ENCODE results near the gene ELP4. TPM values are rescaled to one million over a fixed set of nuclear protein-coding genes. Genes with fewer than 3 reads are reported as not detected.

ELP4 gene
- total RNA-seq, 2 donors from 2014 or later = 16.9 TPM

GRCh38 chr11:31625868-31626267, 116.3 kb downstream of the ELP4 start:
- H3K27ac ChIP-seq = no peak overlapping the region
- no peak for DNase-seq (ENCODE audit: low spot score)
- H3K4me1 ChIP-seq (ENCODE audit: control insufficient read depth in 1 of 2, low read depth in 2 of 2) = no peaks in the 10 kb centered on the region
- no peak for ATAC-seq (ENCODE audit: insufficient number of reproducible peaks, low FRiP score, low read depth)
- TF ChIP-seq CTCF (IDR thresholded peaks at IDR 0.05) = no peak
- no peak overlapping the region for H3K4me3 ChIP-seq
- no peaks in the 10 kb centered on the region for H3K27me3 ChIP-seq (replicated peaks; ENCODE audit: insufficient read depth)
- H3K36me3 ChIP-seq = no peaks in the 10 kb centered on the region
- H3K9me3 ChIP-seq = no peaks in the 10 kb centered on the region

GRCh38 chr11:31628111-31628510, 118.5 kb downstream of the ELP4 start:
- H3K27ac ChIP-seq = no peak overlapping the region
- no peaks in the 10 kb centered on the region for H3K4me1 ChIP-seq (ENCODE audit: control insufficient read depth in 1 of 2, low read depth in 2 of 2)
- no peak for DNase-seq (ENCODE audit: low spot score)
- H3K9me3 ChIP-seq = no peaks in the 10 kb centered on the region
- no peak for TF ChIP-seq CTCF (IDR thresholded peaks at IDR 0.05)
- no peak for ATAC-seq (ENCODE audit: insufficient number of reproducible peaks, low FRiP score, low read depth)
- H3K4me3 ChIP-seq = no peak overlapping the region
- H3K36me3 ChIP-seq = no peaks in the 10 kb centered on the region
- no peaks in the 10 kb centered on the region for H3K27me3 ChIP-seq (replicated peaks; ENCODE audit: insufficient read depth)

GRCh38 chr11:31636983-31637382, 127.4 kb downstream of the ELP4 start:
- ATAC-seq (ENCODE audit: insufficient number of reproducible peaks, low FRiP score, low read depth) (no peak), DNase-seq (ENCODE audit: low spot score) (no peak)
- H3K4me1 ChIP-seq (ENCODE audit: control insufficient read depth in 1 of 2, low read depth in 2 of 2) = no peaks in the 10 kb centered on the region
- H3K27me3 ChIP-seq (replicated peaks; ENCODE audit: insufficient read depth) = no peaks in the 10 kb centered on the region
- H3K36me3 ChIP-seq = no peaks in the 10 kb centered on the region
- no peak overlapping the region for H3K4me3 ChIP-seq
- TF ChIP-seq CTCF (IDR thresholded peaks at IDR 0.05) = no peak
- H3K9me3 ChIP-seq = no peaks in the 10 kb centered on the region
- no peak overlapping the region for H3K27ac ChIP-seq

GRCh38 chr11:31640611-31641010, 131.0 kb downstream of the ELP4 start:
- Histone ChIP-seq H3K27ac (no peak overlapping the region), H3K9me3 (no peaks in the 10 kb centered on the region), H3K27me3 (replicated peaks; ENCODE audit: insufficient read depth) (no peaks in the 10 kb centered on the region), H3K4me3 (no peak overlapping the region), H3K36me3 (no peaks in the 10 kb centered on the region), H3K4me1 (ENCODE audit: control insufficient read depth in 1 of 2, low read depth in 2 of 2) (peaks cover 1 to 3% of the 10 kb centered on the region in 2 donors)
- no peak for TF ChIP-seq CTCF (IDR thresholded peaks at IDR 0.05)
- no peak for DNase-seq (ENCODE audit: low spot score)
- no peak for ATAC-seq (ENCODE audit: insufficient number of reproducible peaks, low FRiP score, low read depth)

- Histone ChIP-seq H3K9me3 (no peaks in the 10 kb centered on the region), H3K27me3 (replicated peaks; ENCODE audit: insufficient read depth) (no peaks in the 10 kb centered on the region), H3K4me3 (no peak overlapping the region), H3K4me1 (ENCODE audit: control insufficient read depth in 1 of 2, low read depth in 2 of 2) (peaks cover 3 to 10% of the 10 kb centered on the region in 2 donors), H3K36me3 (no peaks in the 10 kb centered on the region), H3K27ac (no peak overlapping the region)
- DNase-seq (ENCODE audit: low spot score) (no peak), ATAC-seq (ENCODE audit: insufficient number of reproducible peaks, low FRiP score, low read depth) (no peak)
- no peak for TF ChIP-seq CTCF (IDR thresholded peaks at IDR 0.05)
These were observed 132.0 kb downstream of the ELP4 start for GRCh38 chr11:31641477-31642062.

All from thoracic aorta (tissue), 2 donors.